Neuronal stem cell (in vitro differentiated cells): ENCODE measurements around the gene FAM193A.

ENCODE experiments used
- DNase-seq: peaks from one replicate; pipeline ENCODE4 v3.0.0-alpha.2; 2013; ENCODE audit warnings: low spot score
- H2AFZ ChIP-seq: one replicate; pipeline ENCODE4 v1.6.1; 2013; ENCODE audit warnings: mild to moderate bottlenecking, low read length, inconsistent platforms
- H2AK5ac ChIP-seq: 2 replicates; pipeline ENCODE4 v1.6.1; 2013; ENCODE audit warnings: low read depth, mild to moderate bottlenecking, inconsistent platforms, low read length, moderate library complexity, mixed read lengths
- H2BK120ac ChIP-seq: 2 replicates; pipeline ENCODE4 v1.6.1; 2013; ENCODE audit warnings: low read depth, mild to moderate bottlenecking, inconsistent platforms, low read length, moderate library complexity, mixed read lengths
- H2BK12ac ChIP-seq: one replicate; pipeline ENCODE4 v1.6.1; 2013; ENCODE audit warnings: low read length, inconsistent platforms
- H2BK15ac ChIP-seq: 2 replicates; pipeline ENCODE4 v1.6.1; 2013; ENCODE audit warnings: mild to moderate bottlenecking, low read length, inconsistent platforms, mixed read lengths
- H2BK5ac ChIP-seq: one replicate; pipeline ENCODE4 v1.6.1; 2013; ENCODE audit warnings: inconsistent platforms, mild to moderate bottlenecking, low read length, moderate library complexity
- H3K14ac ChIP-seq: one replicate; pipeline ENCODE4 v1.6.1; 2013; ENCODE audit warnings: low read length, inconsistent platforms
- H3K18ac ChIP-seq: 2 replicates; pipeline ENCODE4 v1.6.1; 2013; ENCODE audit warnings: low read length, inconsistent platforms
- H3K23ac ChIP-seq: 2 replicates; pipeline ENCODE4 v1.6.1; 2013; ENCODE audit warnings: low read depth, mild to moderate bottlenecking, mixed read lengths, low read length, inconsistent platforms; ENCODE audit not compliant: poor library complexity
- H3K27ac ChIP-seq: replicated peaks from 3 replicates; pipeline ENCODE4 v1.5.1; 2013; ENCODE audit warnings: low read length, inconsistent platforms
- H3K27me3 ChIP-seq, 3 experiments: 2 replicates each; pipeline ENCODE4 v1.6.1; 2013; ENCODE audit warnings: low read length in 3 of 3, mild to moderate bottlenecking in 2 of 3, inconsistent platforms in 1 of 3, low read depth in 1 of 3, mixed read lengths in 1 of 3, moderate library complexity in 1 of 3; ENCODE audit not compliant: control insufficient read depth in 3 of 3, insufficient read depth in 3 of 3
- H3K36me3 ChIP-seq, 2 donors: replicated peaks in 1 of 2; 2 replicates each; pipeline ENCODE4 v1.6.1; 2013; ENCODE audit warnings: low read length in 2 of 2; ENCODE audit not compliant: control insufficient read depth in 2 of 2, insufficient read depth in 2 of 2
- H3K4ac ChIP-seq: 2 replicates; pipeline ENCODE4 v1.6.1; 2013; ENCODE audit warnings: inconsistent platforms, mild to moderate bottlenecking, low read length, moderate library complexity
- H3K4me1 ChIP-seq, 2 donors: 1 replicate in 1 of 2; 2 replicates in 1 of 2; pipeline ENCODE4 v1.6.1; 2013; ENCODE audit warnings: low read length in 2 of 2, low read depth in 1 of 2; ENCODE audit not compliant: control insufficient read depth in 2 of 2, insufficient read depth in 1 of 2
- H3K4me2 ChIP-seq: one replicate; pipeline ENCODE4 v1.6.1; 2013; ENCODE audit warnings: mild to moderate bottlenecking, low read length, inconsistent platforms; ENCODE audit not compliant: insufficient read depth, poor library complexity, severe bottlenecking
- H3K4me3 ChIP-seq, 2 donors: 2 replicates each; pipeline ENCODE4 v1.5.1; 2013; ENCODE audit warnings: low read length in 2 of 2, mild to moderate bottlenecking in 2 of 2, inconsistent platforms in 1 of 2, moderate library complexity in 1 of 2
- H3K79me1 ChIP-seq: one replicate; pipeline ENCODE4 v1.6.1; 2013; ENCODE audit warnings: low read depth, mild to moderate bottlenecking, inconsistent platforms, low read length, moderate library complexity
- H3K9ac ChIP-seq: one replicate; pipeline ENCODE4 v1.6.1; 2013; ENCODE audit warnings: mild to moderate bottlenecking, low read depth, low read length, inconsistent platforms; ENCODE audit not compliant: poor library complexity
- H3K9me3 ChIP-seq, 2 donors: replicated peaks in 1 of 2; 2 replicates each; pipeline versions ENCODE3 to v1.6.1; 2013; ENCODE audit warnings: low read length in 2 of 2, mild to moderate bottlenecking in 2 of 2, inconsistent platforms in 1 of 2, low read depth in 1 of 2, mixed read lengths in 1 of 2, moderate library complexity in 1 of 2; ENCODE audit not compliant: control insufficient read depth in 2 of 2, insufficient read depth in 1 of 2
- H4K8ac ChIP-seq: one replicate; pipeline ENCODE4 v1.6.1; 2013; ENCODE audit warnings: low read depth, mild to moderate bottlenecking, inconsistent platforms, low read length, moderate library complexity
- H4K91ac ChIP-seq: one replicate; pipeline ENCODE4 v1.6.1; 2013; ENCODE audit warnings: low read length, low read depth, mild to moderate bottlenecking, inconsistent platforms; ENCODE audit not compliant: poor library complexity
- WGBS, 2 donors: extraction: QIAGEN DNeasy Blood & Tissue Kit; methylation state at CpG; one replicate each; pipeline ENCODE4 v1.1.7; 2013; ENCODE audit warnings: missing lambda C conversion rate in 2 of 2, mixed read lengths in 1 of 2; ENCODE audit not compliant: insufficient read length in 2 of 2, insufficient replicate concordance in 1 of 2; ENCODE audit errors: extremely low coverage in 2 of 2; 5-methylcytosine and 5-hydroxymethylcytosine counted together

The FAM193A gene

GRCh38 chr4:2694691-2695090 lies 158.2 kb downstream of the FAM193A start:
- Histone ChIP-seq H3K14ac (no peak overlapping the region), H3K18ac (no peak overlapping the region), H3K27ac (no peak overlapping the region), H3K4ac (no peak overlapping the region), H4K91ac (no peak overlapping the region), H3K27me3 (no peaks in the 10 kb centered on the region), H3K4me2 (no peak overlapping the region), H2BK120ac (no peak overlapping the region), H3K79me1 (peaks cover 7% of the 10 kb centered on the region), H2AK5ac (no peak overlapping the region), H4K8ac (no peak overlapping the region), H3K23ac (peak overlapping the region; percentile 95), H3K9me3 (peaks cover 0 to 2% of the 10 kb centered on the region in 2 donors), H2AFZ (no peak overlapping the region), H3K4me1 (no peaks in the 10 kb centered on the region), H2BK15ac (no peak overlapping the region), H2BK5ac (no peak overlapping the region), H2BK12ac (no peak overlapping the region), H3K36me3 (peaks cover 62 to 100% of the 10 kb centered on the region in 2 donors), H3K9ac (peak overlapping the region; percentile 27), H3K4me3 (peak overlapping the region in 1 of 2 donors; percentile 57)
- no peak for DNase-seq
- no CpG with 5 or more reads among the region's 16 CpGs for WGBS, 2 donors

GRCh38 chr4:2695346-2696060 lies 159.1 kb downstream of the FAM193A start:
- no peaks in the 10 kb centered on the region for H3K4me1 ChIP-seq
- H3K27ac ChIP-seq = no peak overlapping the region
- peaks cover 0 to 2% of the 10 kb centered on the region in 2 donors for H3K9me3 ChIP-seq
- peaks cover 63 to 100% of the 10 kb centered on the region in 2 donors for H3K36me3 ChIP-seq
- H4K91ac ChIP-seq = no peak overlapping the region
- H3K18ac ChIP-seq = no peak overlapping the region
- no peak for DNase-seq
- H4K8ac ChIP-seq = no peak overlapping the region
- H3K27me3 ChIP-seq = no peaks in the 10 kb centered on the region
- no peak overlapping the region for H3K14ac ChIP-seq
- no peak overlapping the region for H3K4me2 ChIP-seq
- H2AFZ ChIP-seq = no peak overlapping the region
- no peak overlapping the region for H2AK5ac ChIP-seq
- no peak overlapping the region for H3K23ac ChIP-seq
- no peak overlapping the region for H3K9ac ChIP-seq
- no peak overlapping the region for H2BK12ac ChIP-seq
- H2BK5ac ChIP-seq = no peak overlapping the region
- H3K4ac ChIP-seq = no peak overlapping the region
- no peak overlapping the region for H2BK15ac ChIP-seq
- H3K79me1 ChIP-seq = peaks cover 4% of the 10 kb centered on the region
- no peak overlapping the region for H2BK120ac ChIP-seq
- H3K4me3 ChIP-seq = no peak overlapping the region
- no CpG with 5 or more reads among the region's 5 CpGs for WGBS, 2 donors

GRCh38 chr4:2696423-2696822 lies 160.0 kb downstream of the FAM193A start:
- Histone ChIP-seq H4K91ac (no peak overlapping the region), H3K23ac (no peak overlapping the region), H3K9ac (no peak overlapping the region), H2AK5ac (no peak overlapping the region), H3K14ac (no peak overlapping the region), H3K4me3 (no peak overlapping the region), H3K4me2 (no peak overlapping the region), H3K4ac (no peak overlapping the region), H2AFZ (no peak overlapping the region), H3K36me3 (peaks cover 57 to 100% of the 10 kb centered on the region in 2 donors), H2BK15ac (no peak overlapping the region), H3K79me1 (peaks cover 4% of the 10 kb centered on the region), H2BK5ac (no peak overlapping the region), H3K27me3 (no peaks in the 10 kb centered on the region), H2BK120ac (no peak overlapping the region), H3K9me3 (peaks cover 0 to 2% of the 10 kb centered on the region in 2 donors), H3K4me1 (no peaks in the 10 kb centered on the region), H3K27ac (no peak overlapping the region), H4K8ac (no peak overlapping the region), H2BK12ac (no peak overlapping the region), H3K18ac (no peak overlapping the region)
- WGBS, 2 donors = no CpG with 5 or more reads among the region's 14 CpGs
- DNase-seq = no peak

- no peak overlapping the region for H4K91ac ChIP-seq
- H3K18ac ChIP-seq = no peak overlapping the region
- no peaks in the 10 kb centered on the region for H3K27me3 ChIP-seq
- H2AFZ ChIP-seq = no peak overlapping the region
- H3K4me1 ChIP-seq = no peaks in the 10 kb centered on the region
- H3K4ac ChIP-seq = no peak overlapping the region
- H3K9ac ChIP-seq = no peak overlapping the region
- peaks cover 58 to 100% of the 10 kb centered on the region in 2 donors for H3K36me3 ChIP-seq
- no peak overlapping the region for H3K4me2 ChIP-seq
- no peak overlapping the region for H3K27ac ChIP-seq
- H2BK15ac ChIP-seq = no peak overlapping the region
- no peak overlapping the region for H3K23ac ChIP-seq
- no peak overlapping the region for H3K4me3 ChIP-seq
- no peak overlapping the region for H2BK120ac ChIP-seq
- no peak overlapping the region for H3K14ac ChIP-seq
- no peak overlapping the region for H2BK5ac ChIP-seq
- H2BK12ac ChIP-seq = no peak overlapping the region
- H3K9me3 ChIP-seq = peaks cover 0 to 2% of the 10 kb centered on the region in 2 donors
- no peak overlapping the region for H4K8ac ChIP-seq
- WGBS, 2 donors = no CpG with 5 or more reads among the region's 8 CpGs
- no peak overlapping the region for H2AK5ac ChIP-seq
- peaks cover 4% of the 10 kb centered on the region for H3K79me1 ChIP-seq
- DNase-seq = no peak
These were observed 161.6 kb downstream of the FAM193A start for GRCh38 chr4:2697995-2698414.
